ENCODE measurements around the gene HERC2.
"Not testable (repeated sequence)": the region's sequence is repeated elsewhere in the genome, so short reads cannot be mapped to it uniquely, and the experiment has no call there.

The HERC2 gene

DNA sequence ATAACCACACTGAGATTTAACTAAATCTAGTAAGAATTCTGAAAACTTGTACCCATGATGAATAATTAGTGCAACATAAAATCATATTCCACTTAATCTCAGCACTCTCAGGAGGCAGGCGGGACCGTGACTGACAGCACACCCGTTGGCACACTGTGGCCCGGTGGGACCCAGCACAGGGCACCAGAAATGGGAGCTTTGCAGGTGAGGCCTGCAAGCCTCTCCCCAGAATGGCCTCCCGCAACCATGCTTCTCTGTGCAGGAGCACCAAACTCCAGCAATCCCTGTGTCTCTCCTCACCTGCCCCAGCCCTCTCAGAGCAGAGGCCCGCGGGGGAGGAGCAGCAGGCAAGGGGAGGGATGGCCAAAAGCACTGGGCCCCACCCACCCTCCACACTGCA, 191.3 kb downstream of the HERC2 start:
- no peak for DNase-seq (ENCODE audit: low spot score)

GRCh38 chr15:28129231-28129848, 192.6 kb downstream of the HERC2 start:
- no peak for DNase-seq (ENCODE audit: low spot score)

DNA sequence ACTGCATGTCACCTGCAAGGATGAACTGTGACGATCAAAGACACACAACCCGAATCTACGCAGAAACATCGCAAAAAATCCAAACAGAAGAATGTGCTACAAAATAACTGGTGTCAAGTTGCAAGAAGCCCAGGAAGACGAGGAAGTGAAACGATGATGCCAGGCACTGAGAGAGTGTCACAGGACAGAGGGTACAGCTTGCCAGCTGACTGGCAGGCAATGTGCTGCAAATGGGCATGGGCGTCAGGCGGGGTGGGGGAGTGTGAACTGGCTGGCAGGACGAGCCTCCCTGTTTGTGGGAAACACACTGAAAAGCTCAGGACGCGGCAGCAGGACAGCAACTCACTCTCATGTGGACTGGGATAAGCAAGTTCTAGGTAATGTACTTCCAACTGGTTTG, 193.9 kb downstream of the HERC2 start:
- no peak for DNase-seq (ENCODE audit: low spot score)

DNA sequence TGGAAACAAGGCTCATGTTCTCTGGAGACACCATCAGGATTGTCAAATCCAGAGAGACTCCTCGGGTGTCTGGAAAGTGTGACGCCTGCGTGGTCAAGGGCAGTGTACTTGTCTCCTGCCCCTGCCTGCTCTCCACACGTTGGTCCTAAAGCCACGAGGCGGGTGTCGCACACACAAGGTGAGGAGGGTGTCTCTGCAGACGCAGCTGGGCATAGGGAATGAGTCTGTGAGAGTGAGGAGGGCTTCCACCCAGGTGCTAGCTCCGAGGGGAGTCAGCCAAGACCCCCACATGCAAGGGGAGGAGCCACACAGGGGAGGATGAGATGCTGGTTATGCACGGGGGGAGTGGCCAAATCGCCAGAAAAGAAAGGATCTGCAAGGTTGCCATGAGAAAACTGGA, 194.9 kb downstream of the HERC2 start:
- DNase-seq (ENCODE audit: low spot score) = no peak

- peak; percentile 52 for DNase-seq (ENCODE audit: low spot score)
Observed at GRCh38 chr15:28125673-28126651, 196.0 kb downstream of the HERC2 start.

GRCh38 chr15:28124841-28125240, 197.1 kb downstream of the HERC2 start:
- no peak for DNase-seq (ENCODE audit: low spot score)

DNA sequence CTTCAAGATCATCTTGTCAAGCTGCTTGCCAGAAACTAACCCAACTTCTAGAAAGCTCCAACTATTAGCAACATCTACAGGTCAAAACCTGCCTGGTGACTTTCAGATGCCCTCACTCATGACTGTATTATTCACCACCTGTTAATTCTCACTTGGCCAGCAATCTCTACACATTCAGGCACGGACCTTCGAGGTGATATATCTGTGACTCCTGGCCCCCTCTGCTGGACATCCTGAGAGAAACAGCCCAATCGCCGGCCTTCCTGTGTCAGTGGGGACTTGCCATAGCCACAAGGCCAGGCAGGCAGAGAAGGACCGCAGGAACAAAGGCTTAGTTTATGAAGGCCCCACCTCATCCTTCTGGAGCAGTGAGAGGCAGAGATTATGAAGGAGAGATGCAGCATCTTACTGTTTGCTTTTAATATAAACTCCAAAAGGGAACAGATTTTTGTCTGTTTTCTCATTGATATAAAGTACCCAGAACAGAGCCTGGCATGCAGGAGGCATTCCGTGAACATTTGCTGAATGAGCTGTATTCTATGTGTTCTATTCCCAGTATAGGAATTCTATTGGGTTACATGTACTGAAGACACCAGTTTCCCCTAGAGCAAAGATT, 198.5 kb downstream of the HERC2 start:
- peak; percentile 39 for DNase-seq (ENCODE audit: low spot score)

DNA sequence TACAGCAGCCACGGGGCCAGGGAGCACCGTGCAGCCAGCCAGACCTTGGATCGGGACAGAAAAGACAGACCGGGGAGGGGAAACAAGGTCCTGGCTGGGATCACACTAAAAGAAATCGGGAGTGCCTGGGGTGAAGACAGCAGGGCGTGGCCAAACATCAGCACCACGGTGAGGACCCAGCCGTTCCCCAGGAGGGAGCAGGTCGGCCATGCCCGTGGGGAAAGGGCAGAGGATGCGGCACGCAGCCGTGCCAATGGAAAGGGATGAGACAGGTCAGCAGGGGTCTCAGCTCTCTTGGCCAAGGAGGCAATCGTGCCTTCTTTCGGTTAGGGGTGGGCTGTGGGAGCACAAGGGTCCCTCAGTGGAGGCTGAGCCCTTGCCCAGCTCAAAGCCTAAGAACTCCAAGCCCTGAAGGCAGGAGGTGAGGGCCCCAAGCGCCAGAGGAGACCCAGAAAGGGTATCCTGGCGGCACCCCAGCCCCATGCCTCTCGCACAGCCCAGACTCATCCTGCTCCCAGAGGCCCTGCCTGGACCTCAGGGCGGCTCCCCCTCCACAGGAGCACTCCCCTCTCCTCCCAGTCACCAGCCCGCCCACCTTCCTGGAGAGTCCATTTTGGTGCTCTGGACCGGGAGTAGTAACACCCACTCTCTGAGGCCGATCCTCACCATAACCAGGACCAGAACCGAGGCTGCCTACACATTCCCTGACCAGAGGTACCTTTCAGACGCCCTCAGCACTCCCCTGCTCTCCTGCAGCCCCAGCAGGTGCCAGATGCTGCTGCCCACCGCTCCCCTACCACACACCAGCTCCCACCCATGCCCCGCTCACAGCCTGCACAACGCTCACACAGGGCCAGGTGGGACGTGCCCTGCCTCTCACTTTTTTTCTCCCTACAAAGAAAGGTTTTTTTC, 199.7 kb downstream of the HERC2 start:
- no peak for DNase-seq (ENCODE audit: low spot score)

GRCh38 chr15:28121577-28121976, 200.4 kb downstream of the HERC2 start:
- not testable (repeated sequence) for DNase-seq (ENCODE audit: low spot score)

GRCh38 chr15:28120359-28120640, 201.7 kb downstream of the HERC2 start:
- no peak for DNase-seq (ENCODE audit: low spot score)

GRCh38 chr15:28118531-28118930, 203.4 kb downstream of the HERC2 start:
- DNase-seq (ENCODE audit: low spot score) = no peak

GRCh38 chr15:28118083-28118482, 203.9 kb downstream of the HERC2 start:
- no peak for DNase-seq (ENCODE audit: low spot score)

- no peak for DNase-seq (ENCODE audit: low spot score)
Observed at GRCh38 chr15:28117432-28117990, 204.5 kb downstream of the HERC2 start.

DNA sequence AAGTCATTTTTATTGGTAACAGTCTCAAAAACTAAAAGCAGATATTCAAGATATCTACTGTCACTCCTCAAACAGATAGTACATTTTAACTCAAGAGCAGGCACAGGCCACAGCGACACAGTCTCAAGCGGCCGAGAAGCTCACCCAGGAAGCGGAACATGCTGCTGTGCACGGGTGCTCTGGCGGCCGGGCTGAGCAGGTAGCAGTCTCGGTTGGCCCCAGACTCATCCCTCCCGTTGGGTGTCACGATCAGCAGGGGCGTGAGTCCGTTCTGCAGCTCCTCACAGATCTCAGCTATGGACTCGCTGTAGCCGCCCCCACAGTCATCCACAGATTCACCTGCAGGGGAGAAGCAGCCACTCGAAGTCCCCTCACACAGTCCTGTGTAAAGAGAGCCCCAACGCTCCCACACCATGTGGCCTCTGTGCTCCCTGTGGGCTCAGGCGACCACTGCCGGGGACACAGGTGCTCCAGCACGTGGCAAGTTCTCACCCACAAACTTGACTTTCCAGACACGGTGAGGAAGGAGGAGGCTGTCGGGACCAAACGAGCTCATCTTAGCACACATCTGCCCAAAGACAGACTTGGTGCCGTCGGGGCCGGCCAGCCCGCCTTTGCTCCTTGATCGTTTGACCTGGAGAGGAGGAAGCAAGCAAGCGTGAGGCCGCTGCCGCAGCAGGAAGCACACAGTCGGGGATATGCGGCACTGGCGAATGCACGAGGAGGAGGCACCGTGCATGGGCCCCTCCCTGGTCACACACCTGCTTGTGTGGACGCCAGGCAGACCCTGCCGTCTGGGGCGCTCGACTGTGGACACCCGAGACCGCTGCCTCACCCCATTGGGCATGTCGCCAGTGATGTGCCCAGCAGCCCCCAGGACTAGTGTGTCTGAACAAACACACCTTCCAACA, 205.2 kb downstream of the HERC2 start:
- no peak for DNase-seq (ENCODE audit: low spot score)

DNA sequence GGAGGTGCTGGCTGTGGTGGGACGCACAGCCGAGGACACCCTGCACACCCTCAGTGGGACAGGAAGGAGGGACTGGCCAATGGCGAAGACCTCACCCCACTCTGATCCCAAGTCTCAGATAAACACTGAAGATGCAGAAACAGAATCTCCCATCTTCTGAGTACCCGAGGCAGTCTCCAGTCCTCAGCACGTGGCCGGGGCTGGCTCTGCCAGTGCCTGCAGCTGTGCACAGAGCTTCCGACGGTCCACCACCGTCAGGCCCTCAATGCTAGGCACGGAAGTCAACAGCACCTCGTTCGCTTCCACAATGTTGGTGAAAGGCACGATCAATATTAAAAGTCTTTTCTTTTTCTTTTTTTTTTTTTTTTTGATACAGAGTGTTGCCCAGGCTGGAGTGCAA, 206.1 kb downstream of the HERC2 start:
- no peak for DNase-seq (ENCODE audit: low spot score)

GRCh38 chr15:28114721-28115622, 207.0 kb downstream of the HERC2 start:
- no peak for DNase-seq (ENCODE audit: low spot score)

- no peak for DNase-seq (ENCODE audit: low spot score)
Observed at GRCh38 chr15:28114114-28114455, 207.9 kb downstream of the HERC2 start.

GRCh38 chr15:28113394-28114113, 208.4 kb downstream of the HERC2 start:
- DNase-seq (ENCODE audit: low spot score) = no peak

- no peak for DNase-seq (ENCODE audit: low spot score)
Observed at GRCh38 chr15:28112962-28113361, 209.0 kb downstream of the HERC2 start.
